Astrocyte (in vitro differentiated cells and primary cell): ENCODE results near the gene TFAM. TPM values are rescaled to one million over a fixed set of nuclear protein-coding genes. Genes with fewer than 3 reads are reported as not detected.

Experiments used
- DNase-seq: peaks from one replicate; pipeline ENCODE4 v3.0.0-alpha.2; 2010; ENCODE audit warnings: low read depth
- FAIRE-seq: peaks from 2 replicates; lab custom pipeline; 2011; peaks lifted over from hg19 to GRCh38; lab: Jason Lieb, UNC
- H2AFZ ChIP-seq: 2 replicates; pipeline ENCODE4 v1.6.0; 2012; ENCODE audit warnings: low read depth, low read length, inconsistent platforms
- H3K27ac ChIP-seq: 2 replicates; pipeline ENCODE4 v1.5.1; 2011; ENCODE audit warnings: low read depth, low read length, inconsistent platforms
- H3K27me3 ChIP-seq: 2 replicates; pipeline ENCODE4 v1.6.0; 2011; ENCODE audit warnings: low read length, inconsistent platforms; ENCODE audit not compliant: insufficient read depth
- H3K36me3 ChIP-seq: 2 replicates; pipeline ENCODE4 v1.5.1; 2011; ENCODE audit warnings: low read length, inconsistent platforms; ENCODE audit not compliant: insufficient read depth
- H3K4me1 ChIP-seq: 2 replicates; pipeline ENCODE4 v1.5.1; 2011; ENCODE audit warnings: low read length, inconsistent platforms; ENCODE audit not compliant: insufficient read depth
- H3K4me2 ChIP-seq: 2 replicates; pipeline ENCODE4 v1.6.0; 2012; ENCODE audit warnings: low read length, inconsistent platforms
- H3K4me3 ChIP-seq: 2 replicates; pipeline ENCODE4 v1.5.1; 2011; ENCODE audit warnings: low read depth, mild to moderate bottlenecking, low read length, inconsistent platforms; ENCODE audit not compliant: insufficient read depth
- H3K79me2 ChIP-seq: 2 replicates; pipeline ENCODE4 v1.6.0; 2012; ENCODE audit warnings: mild to moderate bottlenecking, low read length, inconsistent platforms; ENCODE audit not compliant: insufficient read depth
- H3K9ac ChIP-seq: 2 replicates; pipeline ENCODE4 v1.6.0; 2012; ENCODE audit warnings: mild to moderate bottlenecking, low read length, inconsistent platforms
- H3K9me3 ChIP-seq: 2 replicates; pipeline ENCODE4 v1.5.1; 2012; ENCODE audit warnings: low read depth, mild to moderate bottlenecking, low read length, inconsistent platforms; ENCODE audit not compliant: insufficient read depth
- H4K20me1 ChIP-seq: 2 replicates; pipeline ENCODE4 v1.6.0; 2012; ENCODE audit warnings: low read length, inconsistent platforms; ENCODE audit not compliant: insufficient read depth
- H3K27ac Mint-ChIP-seq: one replicate; pipeline ENCODE4 v1.8.0; 2021; ENCODE audit warnings: mild to moderate bottlenecking, mixed read lengths; ENCODE audit not compliant: unreplicated experiment
- H3K27me3 Mint-ChIP-seq: one replicate; pipeline ENCODE4 v1.8.0; 2021; ENCODE audit warnings: low read depth, mixed read lengths; ENCODE audit not compliant: unreplicated experiment
- H3K36me3 Mint-ChIP-seq: one replicate; pipeline ENCODE4 v1.8.0; 2021; ENCODE audit warnings: low read depth, mixed read lengths; ENCODE audit not compliant: unreplicated experiment
- H3K4me1 Mint-ChIP-seq: one replicate; pipeline ENCODE4 v1.8.0; 2021; ENCODE audit warnings: low read depth, mixed read lengths; ENCODE audit not compliant: unreplicated experiment
- H3K4me3 Mint-ChIP-seq: one replicate; pipeline ENCODE4 v1.8.0; 2021; ENCODE audit warnings: mild to moderate bottlenecking, moderate library complexity, mixed read lengths; ENCODE audit not compliant: unreplicated experiment
- H3K9me3 Mint-ChIP-seq: one replicate; pipeline ENCODE4 v1.8.0; 2021; ENCODE audit warnings: mild to moderate bottlenecking, mixed read lengths; ENCODE audit not compliant: unreplicated experiment
- EZH2 ChIP-seq: IDR thresholded peaks from 2 replicates; pipeline ENCODE4 v1.6.1; 2012; ENCODE audit warnings: mild to moderate bottlenecking, low read length, inconsistent platforms; ENCODE audit not compliant: insufficient read depth
- total RNA-seq: library from RNA; stranded (reverse); gene quantifications from 2 replicates; pipeline ENCODE4 v1.2.1, GENCODE V29; 2021
- TF ChIP-seq, protein P1 (sequence below): IDR thresholded peaks from 2 replicates; pipeline ENCODE4 v1.5.1; 2011; ENCODE audit warnings: low read depth, mild to moderate bottlenecking, inconsistent platforms, low read length, moderate library complexity; ENCODE audit not compliant: insufficient read depth

Gene TFAM
- total RNA-seq, 1 donor from 2014 or later = 41.4 TPM

DNA sequence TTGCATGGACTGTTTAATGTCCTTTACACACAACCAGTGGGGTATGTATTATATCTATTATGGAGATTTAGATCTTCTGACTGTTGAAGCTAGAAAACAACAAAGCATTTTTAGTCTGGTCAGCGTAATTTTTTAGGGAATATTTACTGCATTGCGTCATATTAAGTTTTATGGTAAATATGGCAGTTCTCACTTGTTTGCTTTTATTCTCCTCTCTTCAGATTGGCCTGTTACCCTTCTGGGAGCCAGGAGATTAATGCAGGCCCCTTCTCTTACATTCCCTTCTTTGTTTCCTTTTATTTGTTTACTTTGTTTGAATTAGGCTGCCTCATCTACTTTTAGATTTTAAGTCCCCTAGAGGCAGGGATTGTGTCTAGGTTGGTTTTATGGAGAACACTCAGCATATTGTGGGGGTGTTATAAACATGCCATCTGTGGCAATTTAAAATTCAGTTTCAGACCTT, 36.6 kb upstream of the TFAM start:
- Mint-ChIP-seq H3K4me1 (peaks cover 7% of the 10 kb centered on the region), H3K27me3 (no peaks in the 10 kb centered on the region), H3K4me3 (no peak overlapping the region), H3K9me3 (no peaks in the 10 kb centered on the region), H3K36me3 (peaks cover 3% of the 10 kb centered on the region), H3K27ac (no peak overlapping the region)
- peaks cover 44% of the 10 kb centered on the region for H4K20me1 ChIP-seq
- TF ChIP-seq, protein P1, sequence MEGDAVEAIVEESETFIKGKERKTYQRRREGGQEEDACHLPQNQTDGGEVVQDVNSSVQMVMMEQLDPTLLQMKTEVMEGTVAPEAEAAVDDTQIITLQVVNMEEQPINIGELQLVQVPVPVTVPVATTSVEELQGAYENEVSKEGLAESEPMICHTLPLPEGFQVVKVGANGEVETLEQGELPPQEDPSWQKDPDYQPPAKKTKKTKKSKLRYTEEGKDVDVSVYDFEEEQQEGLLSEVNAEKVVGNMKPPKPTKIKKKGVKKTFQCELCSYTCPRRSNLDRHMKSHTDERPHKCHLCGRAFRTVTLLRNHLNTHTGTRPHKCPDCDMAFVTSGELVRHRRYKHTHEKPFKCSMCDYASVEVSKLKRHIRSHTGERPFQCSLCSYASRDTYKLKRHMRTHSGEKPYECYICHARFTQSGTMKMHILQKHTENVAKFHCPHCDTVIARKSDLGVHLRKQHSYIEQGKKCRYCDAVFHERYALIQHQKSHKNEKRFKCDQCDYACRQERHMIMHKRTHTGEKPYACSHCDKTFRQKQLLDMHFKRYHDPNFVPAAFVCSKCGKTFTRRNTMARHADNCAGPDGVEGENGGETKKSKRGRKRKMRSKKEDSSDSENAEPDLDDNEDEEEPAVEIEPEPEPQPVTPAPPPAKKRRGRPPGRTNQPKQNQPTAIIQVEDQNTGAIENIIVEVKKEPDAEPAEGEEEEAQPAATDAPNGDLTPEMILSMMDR = no peak
- TF ChIP-seq EZH2 = no peak
- H3K79me2 ChIP-seq = peaks cover 61% of the 10 kb centered on the region
- DNase-seq (no peak), FAIRE-seq (no peak)
- H3K36me3 ChIP-seq = no peaks in the 10 kb centered on the region
- no peak overlapping the region for H3K27ac ChIP-seq
- H3K4me2 ChIP-seq = no peak overlapping the region
- no peak overlapping the region for H3K4me3 ChIP-seq
- no peaks in the 10 kb centered on the region for H3K9me3 ChIP-seq
- no peak overlapping the region for H2AFZ ChIP-seq
- no peak overlapping the region for H3K9ac ChIP-seq
- H3K27me3 ChIP-seq = no peaks in the 10 kb centered on the region
- H3K4me1 ChIP-seq = no peaks in the 10 kb centered on the region

DNA sequence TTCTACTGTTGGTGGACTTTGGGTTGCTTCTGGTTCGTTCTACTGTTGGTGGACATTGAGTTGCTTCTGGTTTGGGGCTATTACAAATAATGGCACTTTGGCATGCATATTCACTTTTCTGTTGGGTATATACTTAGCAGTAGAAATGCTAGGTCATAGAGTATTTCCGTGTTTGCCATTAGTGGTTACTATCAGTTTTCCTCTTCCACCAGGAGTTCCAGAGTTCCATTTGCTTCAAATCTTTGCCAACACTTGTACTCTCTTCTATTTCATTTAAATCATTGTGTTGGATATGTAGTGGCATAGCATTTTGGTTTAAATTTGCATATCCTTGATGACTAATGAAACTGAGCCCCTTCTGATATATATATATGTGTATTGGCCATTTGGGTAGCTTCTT, 35.2 kb upstream of the TFAM start:
- no peak for DNase-seq
- Mint-ChIP-seq H3K27ac (no peak overlapping the region), H3K9me3 (no peaks in the 10 kb centered on the region), H3K36me3 (peaks cover 3% of the 10 kb centered on the region), H3K27me3 (no peaks in the 10 kb centered on the region), H3K4me1 (peaks cover 7% of the 10 kb centered on the region), H3K4me3 (no peak overlapping the region)
- no peak overlapping the region for H3K27ac ChIP-seq
- no peaks in the 10 kb centered on the region for H3K36me3 ChIP-seq
- FAIRE-seq = no peak
- no peaks in the 10 kb centered on the region for H3K4me1 ChIP-seq
- H3K4me2 ChIP-seq = no peak overlapping the region
- H2AFZ ChIP-seq = no peak overlapping the region
- H3K9ac ChIP-seq = no peak overlapping the region
- H3K4me3 ChIP-seq = no peak overlapping the region
- no peaks in the 10 kb centered on the region for H3K9me3 ChIP-seq
- no peaks in the 10 kb centered on the region for H3K27me3 ChIP-seq
- H3K79me2 ChIP-seq = peaks cover 58% of the 10 kb centered on the region
- peaks cover 48% of the 10 kb centered on the region for H4K20me1 ChIP-seq
- TF ChIP-seq, protein P1 = no peak
- TF ChIP-seq EZH2 = no peak

DNA sequence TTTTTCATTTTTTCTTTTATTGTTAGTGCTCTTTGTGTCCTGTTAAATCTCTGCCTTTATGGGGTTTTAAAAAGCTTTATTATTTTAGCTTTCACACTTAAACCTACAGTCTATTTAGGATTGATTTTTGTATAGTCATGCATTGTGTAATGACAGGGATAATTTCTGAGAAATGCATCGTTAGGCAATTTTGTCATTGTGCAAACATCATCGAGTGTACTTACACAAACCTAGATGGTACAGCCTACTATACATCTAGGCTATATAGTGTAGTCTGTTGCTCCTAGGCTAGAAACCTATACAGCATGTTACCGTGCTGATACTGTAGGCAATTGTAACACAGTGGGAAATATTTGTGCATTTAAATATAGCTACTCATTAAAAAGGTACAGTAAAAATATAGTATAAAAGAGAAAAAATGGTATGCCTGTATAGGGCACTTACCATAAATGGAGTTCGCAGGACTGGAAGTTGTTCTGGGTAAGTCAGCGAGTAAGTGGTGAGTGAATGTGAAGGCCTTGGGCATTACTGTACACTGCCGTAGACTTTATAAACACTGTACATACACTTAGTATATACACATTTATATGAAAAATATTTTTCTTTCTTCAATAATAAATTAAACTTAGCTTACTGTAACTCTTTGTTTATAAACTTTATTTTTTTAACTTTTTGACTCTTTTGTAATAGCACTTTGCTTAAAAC, 34.4 kb upstream of the TFAM start:
- Mint-ChIP-seq H3K27me3 (no peaks in the 10 kb centered on the region), H3K36me3 (no peaks in the 10 kb centered on the region), H3K4me3 (no peak overlapping the region), H3K4me1 (peaks cover 7% of the 10 kb centered on the region), H3K9me3 (no peaks in the 10 kb centered on the region), H3K27ac (no peak overlapping the region)
- no peak for FAIRE-seq
- Histone ChIP-seq H3K27ac (no peak overlapping the region), H3K4me2 (no peak overlapping the region), H3K9me3 (no peaks in the 10 kb centered on the region), H3K4me3 (no peak overlapping the region), H3K36me3 (no peaks in the 10 kb centered on the region), H3K4me1 (no peaks in the 10 kb centered on the region), H4K20me1 (peaks cover 48% of the 10 kb centered on the region), H3K9ac (no peak overlapping the region), H3K79me2 (peaks cover 56% of the 10 kb centered on the region), H3K27me3 (no peaks in the 10 kb centered on the region), H2AFZ (no peak overlapping the region)
- no peak for DNase-seq
- TF ChIP-seq EZH2 = no peak
- TF ChIP-seq, protein P1 = no peak
